Measurements from ENCODE around the gene LRBA.

GRCh38 chr4:150987204-150987603, 27.9 kb downstream of the LRBA start:
- TF ChIP-seq CTCF (IDR thresholded peaks at IDR 0.05) (no peak), POLR2AphosphoS5 (IDR thresholded peaks at IDR 0.05) (no peak), POLR2A (IDR thresholded peaks at IDR 0.05; ENCODE audit: low read depth) (no peak)
